Measurements from ENCODE around the gene NDST3.

- TF ChIP-seq ZFP3 (CRISPR knock-in tag; IDR thresholded peaks at IDR 0.05) = no peak
- TF ChIP-seq GLIS3 (CRISPR knock-in tag; IDR thresholded peaks at IDR 0.05) = no peak
- no peak for TF ChIP-seq PATZ1 (CRISPR knock-in tag; IDR thresholded peaks at IDR 0.05; ENCODE audit: borderline replicate concordance)
Measured at GRCh38 chr4:118029224-118029623, 5.1 kb upstream of the NDST3 start.
